ELR (cell line): ENCODE data around the gene TUBB.
"Not testable (repeated sequence)": the region's sequence is repeated elsewhere in the genome, so short reads cannot be mapped to it uniquely, and the experiment has no call there.

Experiments
- DNase-seq: peaks from one replicate; pipeline ENCODE4 v3.0.0-alpha.2; 2015; ENCODE audit warnings: low read depth

Gene TUBB

GRCh38 chr6:30719356-30719755 is 796 bp upstream of the TUBB start:
- DNase-seq: no peak

- peak; percentile 74 for DNase-seq
Observed at GRCh38 chr6:30720738-30721197, 616 bp downstream of the TUBB start.

DNA sequence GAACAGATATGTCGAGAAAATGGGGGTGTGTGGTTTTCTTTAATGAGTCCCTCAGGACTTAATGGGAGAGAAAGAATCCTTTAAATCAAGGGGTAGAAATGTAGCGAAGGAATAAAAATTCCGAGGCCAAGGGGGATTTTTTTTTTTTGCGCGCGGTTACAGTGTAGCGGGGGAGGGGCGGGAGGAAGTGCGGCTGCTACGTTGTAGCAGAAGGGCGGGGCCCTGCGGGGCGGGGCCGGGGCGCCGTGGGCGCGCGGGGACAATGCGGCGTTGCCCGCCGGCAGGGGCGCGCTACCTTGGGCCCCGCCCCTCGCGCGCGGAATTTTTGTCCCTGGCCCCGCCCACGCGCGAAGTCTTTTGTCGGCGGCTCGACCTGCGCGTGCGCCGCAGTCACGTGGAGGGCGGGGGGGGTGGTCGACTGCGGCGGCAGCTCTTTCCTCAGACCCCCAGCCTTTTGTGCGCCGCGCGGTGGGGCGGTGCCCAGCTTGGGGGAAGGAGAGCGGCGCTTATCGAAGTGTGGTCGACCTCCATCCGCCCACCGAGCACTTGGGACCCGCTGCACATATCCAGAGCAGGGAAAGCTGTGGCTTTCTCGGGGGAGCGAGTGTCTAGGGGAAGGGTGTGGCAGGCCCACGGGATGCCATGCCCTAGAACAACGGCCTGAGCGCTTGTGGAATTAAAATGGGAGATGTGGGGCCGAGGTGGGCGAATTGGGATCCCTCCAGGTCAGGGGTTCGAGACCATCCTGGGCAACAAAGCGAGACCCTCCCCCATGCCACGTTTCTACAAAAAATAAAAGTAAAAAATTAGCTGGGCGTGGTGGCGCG is 1.3 kb downstream of the TUBB start:
- peak; percentile 94 for DNase-seq

- DNase-seq: peak; percentile 48
Observed at GRCh38 chr6:30722025-30722279, 1.8 kb downstream of the TUBB start.

- DNase-seq: peak; percentile 86
Observed at GRCh38 chr6:30722280-30723112, 2.3 kb downstream of the TUBB start.

- not testable (repeated sequence) for DNase-seq
Observed at GRCh38 chr6:30723159-30723842, 3.1 kb downstream of the TUBB start.

DNA sequence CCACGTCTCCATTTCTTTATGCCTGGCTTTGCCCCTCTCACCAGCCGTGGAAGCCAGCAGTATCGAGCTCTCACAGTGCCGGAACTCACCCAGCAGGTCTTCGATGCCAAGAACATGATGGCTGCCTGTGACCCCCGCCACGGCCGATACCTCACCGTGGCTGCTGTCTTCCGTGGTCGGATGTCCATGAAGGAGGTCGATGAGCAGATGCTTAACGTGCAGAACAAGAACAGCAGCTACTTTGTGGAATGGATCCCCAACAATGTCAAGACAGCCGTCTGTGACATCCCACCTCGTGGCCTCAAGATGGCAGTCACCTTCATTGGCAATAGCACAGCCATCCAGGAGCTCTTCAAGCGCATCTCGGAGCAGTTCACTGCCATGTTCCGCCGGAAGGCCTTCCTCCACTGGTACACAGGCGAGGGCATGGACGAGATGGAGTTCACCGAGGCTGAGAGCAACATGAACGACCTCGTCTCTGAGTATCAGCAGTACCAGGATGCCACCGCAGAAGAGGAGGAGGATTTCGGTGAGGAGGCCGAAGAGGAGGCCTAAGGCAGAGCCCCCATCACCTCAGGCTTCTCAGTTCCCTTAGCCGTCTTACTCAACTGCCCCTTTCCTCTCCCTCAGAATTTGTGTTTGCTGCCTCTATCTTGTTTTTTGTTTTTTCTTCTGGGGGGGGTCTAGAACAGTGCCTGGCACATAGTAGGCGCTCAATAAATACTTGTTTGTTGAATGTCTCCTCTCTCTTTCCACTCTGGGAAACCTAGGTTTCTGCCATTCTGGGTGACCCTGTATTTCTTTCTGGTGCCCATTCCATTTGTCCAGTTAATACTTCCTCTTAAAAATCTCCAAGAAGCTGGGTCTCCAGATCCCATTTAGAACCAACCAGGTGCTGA is 3.9 kb downstream of the TUBB start:
- DNase-seq: not testable (repeated sequence)

- peak; percentile 46 for DNase-seq
Observed at GRCh38 chr6:30724906-30725667, 4.9 kb downstream of the TUBB start.

DNA sequence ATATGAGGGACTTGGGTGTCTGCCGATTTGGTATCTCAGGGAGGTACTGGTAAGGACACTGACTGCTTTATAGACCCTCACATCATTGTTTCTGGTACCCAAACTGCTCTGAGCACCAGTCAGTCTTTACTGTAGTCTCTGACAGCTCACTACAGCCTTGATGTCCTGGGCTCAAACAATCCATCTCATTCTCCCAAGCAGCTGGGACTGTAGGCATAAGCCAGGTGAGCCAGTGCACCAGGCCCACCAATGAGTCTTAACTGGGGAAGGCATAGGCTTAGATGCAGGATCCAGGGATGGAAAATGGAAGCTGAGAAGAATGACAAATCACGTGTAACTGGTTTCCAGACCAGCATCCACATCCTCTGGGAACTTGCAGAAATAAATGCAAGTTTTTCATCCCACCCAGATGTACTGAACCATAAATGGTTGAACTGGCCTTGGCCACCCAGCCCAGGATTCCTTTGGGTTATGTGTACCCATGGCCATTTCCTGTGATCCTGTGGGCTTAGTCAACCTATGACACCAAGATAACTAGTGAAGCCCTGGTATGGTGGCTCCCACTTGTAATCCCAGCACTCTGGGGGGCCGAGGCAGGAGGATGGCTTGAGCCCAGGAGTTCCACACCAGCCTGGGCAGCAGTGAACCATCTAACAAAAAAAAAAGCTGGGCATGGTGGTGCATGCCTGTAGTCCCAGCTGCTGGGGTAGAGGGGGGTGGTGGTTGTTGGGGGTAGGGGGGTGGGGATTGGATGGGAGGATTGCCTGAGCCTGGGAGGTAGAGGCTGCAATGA is 5.8 kb downstream of the TUBB start:
- DNase-seq: peak; percentile 84

- DNase-seq: peak; percentile 58
Observed at GRCh38 chr6:30726506-30727413, 6.6 kb downstream of the TUBB start.

DNA sequence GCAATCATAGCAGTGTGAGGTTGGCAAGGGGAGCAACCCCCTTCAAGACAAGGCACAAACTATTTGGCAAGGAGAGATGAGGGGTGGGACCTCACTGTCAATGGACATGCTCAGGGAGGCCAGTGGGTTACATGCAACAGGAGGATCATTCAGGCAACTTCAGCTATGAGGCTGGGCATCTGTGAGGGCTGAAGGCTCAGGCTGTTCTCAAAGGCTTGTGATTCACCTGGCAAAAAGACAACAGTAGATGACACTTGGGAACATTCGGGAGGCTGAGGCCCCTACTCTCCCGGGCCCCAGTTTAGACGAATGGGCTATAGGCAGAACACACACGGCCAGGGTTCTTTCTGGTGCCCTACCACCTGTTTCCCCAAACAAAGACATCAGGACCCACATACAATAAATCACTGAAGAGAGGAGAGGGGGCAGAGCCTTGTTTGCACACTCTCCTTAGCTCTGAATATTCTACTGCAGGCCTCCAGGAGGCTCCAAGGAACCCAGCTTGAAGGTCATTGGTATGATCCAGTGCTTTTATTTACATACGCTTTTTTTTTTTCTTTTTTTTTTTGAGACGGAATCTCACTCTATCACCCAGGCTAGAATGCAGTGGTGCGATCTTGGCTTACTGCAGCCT is 7.9 kb downstream of the TUBB start:
- peak; percentile 79 for DNase-seq

- DNase-seq: peak; percentile 57
Observed at GRCh38 chr6:30730601-30731435, 10.7 kb downstream of the TUBB start.

DNA sequence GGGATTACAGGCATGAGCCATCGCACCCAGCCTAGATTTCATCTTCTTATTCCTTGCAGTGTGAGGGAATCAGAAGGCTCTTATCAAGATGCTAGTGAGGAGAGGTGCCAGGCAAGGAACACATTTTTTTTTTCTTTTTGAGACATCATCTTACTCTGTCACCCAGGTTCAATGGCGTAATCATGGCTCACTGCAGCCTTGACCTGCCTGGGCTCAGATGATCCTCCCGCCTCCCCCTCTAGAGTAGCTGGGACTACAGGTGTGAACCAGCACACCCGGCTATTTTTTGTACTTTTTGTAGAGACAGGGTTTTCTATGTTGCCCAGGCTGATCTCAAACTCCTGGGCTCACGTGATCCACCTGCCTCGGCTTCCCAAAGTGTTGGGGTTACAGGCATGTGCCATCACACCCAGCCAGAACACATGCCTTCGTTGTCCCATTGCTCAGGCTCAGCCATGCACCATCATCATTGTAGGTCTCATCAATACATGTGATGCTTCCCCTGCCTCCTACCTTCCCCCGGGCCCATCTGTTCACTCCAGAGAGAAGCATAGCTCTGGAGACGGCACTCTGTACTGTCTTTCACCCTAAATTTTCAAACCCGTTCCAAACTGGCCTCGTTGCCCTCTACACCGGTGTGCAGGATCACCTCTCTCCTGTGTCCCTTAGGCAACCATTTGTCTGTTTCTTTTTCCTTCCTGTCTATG is 12.2 kb downstream of the TUBB start:
- no peak for DNase-seq

DNA sequence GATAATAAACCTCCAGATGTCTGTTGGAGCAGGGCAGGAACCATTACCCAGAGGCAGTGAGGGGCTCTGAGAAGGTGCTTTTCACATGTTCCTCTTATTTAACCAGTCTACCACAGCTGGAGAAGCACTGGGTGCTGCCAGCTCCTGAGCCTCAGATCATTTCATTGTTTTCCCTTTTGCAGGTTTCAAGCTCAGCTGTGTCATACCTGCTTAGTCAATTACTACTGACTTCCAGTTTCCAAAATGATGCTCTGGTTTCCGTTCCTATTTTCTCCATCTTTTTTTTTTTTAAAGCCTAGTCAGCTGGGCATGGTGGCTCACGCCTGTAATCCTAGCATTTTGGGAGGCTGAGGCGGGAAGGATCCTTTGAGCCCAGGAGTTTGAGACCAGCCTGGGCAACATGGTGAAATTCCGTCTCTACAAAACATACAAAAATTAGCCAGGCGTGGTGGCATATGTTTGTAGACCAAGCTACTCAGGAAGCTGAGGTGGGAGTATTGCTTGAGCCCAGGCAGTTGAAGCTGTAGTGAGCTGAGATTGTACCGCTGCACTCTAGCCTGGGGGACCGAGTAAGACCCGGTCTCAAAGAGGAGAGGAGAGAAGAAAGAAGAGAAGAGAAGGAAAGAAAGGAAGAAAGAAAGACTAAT is 15.6 kb downstream of the TUBB start:
- no peak for DNase-seq

- DNase-seq: no peak
Observed at GRCh38 chr6:30738532-30738931, 18.4 kb downstream of the TUBB start.

DNA sequence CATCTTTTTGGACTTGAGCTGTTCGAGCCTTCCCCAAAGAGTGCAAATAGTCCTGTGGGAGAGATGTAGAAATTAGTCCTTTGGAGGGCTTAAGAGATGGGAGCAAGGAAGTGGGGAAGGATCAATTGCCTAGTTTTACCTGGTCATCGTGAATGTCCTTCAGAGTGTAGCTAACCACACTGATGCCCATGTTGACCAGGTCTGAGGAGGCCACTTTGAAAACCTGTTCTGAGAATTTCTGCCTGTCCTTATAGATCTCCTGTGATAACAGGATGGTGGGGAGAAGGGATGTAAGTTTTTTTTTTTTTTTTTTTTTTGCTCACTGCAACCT is 20.4 kb downstream of the TUBB start:
- no peak for DNase-seq
